ENCODE measurements around the gene CD27. TPM values are rescaled to one million over a fixed set of nuclear protein-coding genes. Genes with fewer than 3 reads are reported as not detected.

CD27 gene
- total RNA-seq (2021; fragmentation: NEBNext Ultra II Directional; extraction: Animal tissue kit (Norgen Biotek cat#: 25700)), result 0.28 TPM in 1 of 2 replicates, not detected in the other
- 0.39 TPM in 2 replicates for polyA plus RNA-seq (2011; rRNA removed)
- polyA plus RNA-seq (2011; cell fraction: cytosol; rRNA removed), result 0.30 TPM
- 0.19 TPM for polyA plus RNA-seq (2011; cell fraction: nucleus; rRNA removed)
- polyA plus RNA-seq (2012, experiment 1 of 2), result 0.31 to 0.60 TPM (median 0.42 TPM) in 4 replicates
- 0.31 TPM for polyA plus RNA-seq (2012, experiment 2 of 2)
- 0.18 TPM for polyA plus RNA-seq (2013, experiment 1 of 2)
- polyA plus RNA-seq (2013, experiment 2 of 2), result 0.13 TPM
- 0.22 and 0.60 TPM in 2 replicates for polyA minus RNA-seq (2011; rRNA and poly(A)+ RNA removed)
- polyA minus RNA-seq (2011; cell fraction: cytosol; rRNA and poly(A)+ RNA removed), result not detected
- polyA minus RNA-seq (2011; cell fraction: nucleus; rRNA and poly(A)+ RNA removed), result not detected
- long read RNA-seq, experiment 1, result 0 reads
- long read RNA-seq, experiment 2, result 0 reads

- H2BK120ac ChIP-seq (replicated peaks; ENCODE audit: low read depth, low read length), result no peak within 1 kb of the TSS
- no peak within 1 kb of the TSS for H4K5ac ChIP-seq (ENCODE audit: insufficient read length, low read depth, low read length)
- no peak within 1 kb of the TSS for H2AK5ac ChIP-seq (ENCODE audit: low read depth, low read length)
- H3K23ac ChIP-seq (ENCODE audit: insufficient read length), result no peak within 1 kb of the TSS
- no peak within 1 kb of the TSS for H3K4ac ChIP-seq (replicated peaks; ENCODE audit: insufficient read length, low read depth, low read length)
- H3K14ac ChIP-seq (ENCODE audit: insufficient read length), result no peak within 1 kb of the TSS
- peak within 1 kb of the TSS; percentile 51; the same call in 1 of the 2 replicates for H2BK12ac ChIP-seq (ENCODE audit: low read depth, low read length)
- no peaks in the 10 kb centered on the region for H3K27me3 ChIP-seq (replicated peaks in 1 of 4; ENCODE audit: control insufficient read depth in 3 of 4, extremely low read depth in 1 of 4, insufficient read depth in 3 of 4, low read length in 3 of 4)
- ChIA-PET CTCF (ENCODE audit: partially characterized antibody) (interaction anchor here (0.8 to 5.1 kb wide), 8 partner anchors 11 to 60 kb away, joined by 3 to 42 read pairs (median 6); no protein-coding TSS in a partner anchor), POLR2A (ENCODE audit: partially characterized antibody) (interaction anchor here (0.7 to 4.2 kb wide), 8 partner anchors 7 to 108 kb away, joined by 3 to 22 read pairs (median 5); partner anchors contain the start of genes TAPBPL and VAMP1)
- no peak within 1 kb of the TSS for H4K91ac ChIP-seq (replicated peaks; ENCODE audit: insufficient read length, low read length)
- no peak for DNase-seq (ENCODE audit: low read depth in 1 of 2, low spot score in 2 of 2)
- no peak within 1 kb of the TSS for H3K27ac ChIP-seq (ENCODE audit: low read depth, low read length)
- no peaks in the 10 kb centered on the region for H3K9me3 ChIP-seq (ENCODE audit: insufficient read depth in 2 of 2, low read depth in 1 of 2, low read length in 1 of 2)
- H3K79me2 ChIP-seq (ENCODE audit: control insufficient read depth in 1 of 2, insufficient read depth in 2 of 2, low read length in 2 of 2), result no peaks in the 10 kb centered on the region
- TF ChIP-seq TEAD4 (IDR thresholded peaks at IDR 0.05; ENCODE audit: low read depth, low read length), result no peak
- H3K4me1 ChIP-seq (replicated peaks in 1 of 4; ENCODE audit: control insufficient read depth in 3 of 4, insufficient read depth in 4 of 4, low read length in 3 of 4), result peaks cover 0 to 2% (median 2%) of the 10 kb centered on the region in 4 experiments; a peak in 5 of 7 replicates
- 87% methylated on average over 16 of the region's 16 CpGs; no CpG with 5 or more reads in 1 of the 2 experiments for WGBS, 2 experiments (ENCODE audit: extremely low coverage in 1 of 2, insufficient coverage in 1 of 2, insufficient read length in 1 of 2, insufficient replicate concordance in 2 of 2, low coverage in 1 of 2, low lambda C conversion rate in 2 of 2, missing lambda C conversion rate in 1 of 2)
- no peak within 1 kb of the TSS for H3K18ac ChIP-seq (ENCODE audit: extremely low read depth, low read length)
- H3K23me2 ChIP-seq (ENCODE audit: low read depth, low read length), result no peaks in the 10 kb centered on the region
- H3K36me3 ChIP-seq (ENCODE audit: control insufficient read depth in 2 of 4, insufficient read depth in 4 of 4, low read length in 3 of 4), result no peaks in the 10 kb centered on the region
- H3K4me2 ChIP-seq (ENCODE audit: insufficient read depth in 1 of 2, low read depth in 2 of 2, low read length in 2 of 2), result no peak within 1 kb of the TSS
- H4K8ac ChIP-seq (ENCODE audit: extremely low read depth, insufficient read depth, low read length), result no peak within 1 kb of the TSS
- no peak within 1 kb of the TSS for H2AFZ ChIP-seq (ENCODE audit: low read length)
- H2BK5ac ChIP-seq (ENCODE audit: low read depth, low read length), result no peak within 1 kb of the TSS
- FAIRE-seq, result no peak
- no peak within 1 kb of the TSS for H2BK20ac ChIP-seq (ENCODE audit: low read length)
- H4K20me1 ChIP-seq (replicated peaks in 1 of 2; ENCODE audit: control insufficient read depth in 1 of 2, insufficient read depth in 2 of 2, low read length in 2 of 2), result no peaks in the 10 kb centered on the region
- no peaks in the 10 kb centered on the region for H3K79me1 ChIP-seq (ENCODE audit: low read depth, low read length)
- no peak within 1 kb of the TSS for H3K4me3 ChIP-seq (ENCODE audit: extremely low read depth in 1 of 4, insufficient read depth in 2 of 4, low read depth in 3 of 4, low read length in 4 of 4)
- no peak within 1 kb of the TSS for H2BK15ac ChIP-seq (ENCODE audit: low read length)
- H3K9ac ChIP-seq (replicated peaks in 1 of 4; ENCODE audit: extremely low read depth in 1 of 4, low read depth in 3 of 4, low read length in 3 of 4), result no peak within 1 kb of the TSS
- H3K56ac ChIP-seq (replicated peaks; ENCODE audit: insufficient read length, low read depth, low read length), result no peak within 1 kb of the TSS
These were observed at the start of gene CD27 for GRCh38 chr12:6444704-6445688. CD27 (plus strand) TSS chr12:6444955; CDS start chr12:6445096, 141 bp downstream.
